ENCODE data around the gene GEMIN4. TPM values are rescaled to one million over a fixed set of nuclear protein-coding genes. Genes with fewer than 3 reads are reported as not detected.

The GEMIN4 gene
- total and polyA plus RNA-seq, 7 donors = 7.2 to 21.9 (median 12.6) TPM

DNA sequence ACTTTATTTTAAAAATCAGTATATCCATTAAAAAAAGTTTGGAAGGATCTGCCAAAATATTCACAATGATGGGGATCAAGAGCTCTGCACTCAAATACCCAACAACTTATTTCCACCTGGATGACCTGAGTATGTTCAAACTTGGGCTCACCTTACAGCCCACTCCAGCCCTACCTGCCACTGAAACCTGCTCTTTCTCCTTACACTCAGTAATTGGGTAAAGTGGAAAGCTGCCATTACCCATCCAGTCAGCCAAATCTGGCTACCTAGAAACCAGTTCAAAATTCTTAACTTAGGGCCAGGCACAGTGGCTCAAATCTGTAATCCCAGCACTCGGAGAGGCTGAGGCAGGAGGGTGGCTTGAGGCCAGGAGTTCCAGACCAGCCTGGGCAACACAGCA is 47.1 kb downstream of the GEMIN4 start:
- 65 to 87% (median 74%) methylated on average over 1 of the region's 1 CpG for WGBS, 3 donors
- no peak for ATAC-seq
- no peak for DNase-seq
- Histone ChIP-seq H3K27me3 (ENCODE audit: insufficient read depth in 3 of 3, low read length in 2 of 3) (no peaks in the 10 kb centered on the region), H3K36me3 (ENCODE audit: insufficient read depth in 1 of 2, low read depth in 1 of 2) (peaks cover 2 to 46% of the 10 kb centered on the region in 2 donors), H3K4me1 (peaks cover 7% of the 10 kb centered on the region), H3K4me3 (no peak overlapping the region), H3K27ac (no peak overlapping the region), H3K9me3 (no peaks in the 10 kb centered on the region)
- TF ChIP-seq CTCF (IDR thresholded peaks at IDR 0.05) = no peak
- intact Hi-C loops (cut with DNase I) = no loop called here

DNA sequence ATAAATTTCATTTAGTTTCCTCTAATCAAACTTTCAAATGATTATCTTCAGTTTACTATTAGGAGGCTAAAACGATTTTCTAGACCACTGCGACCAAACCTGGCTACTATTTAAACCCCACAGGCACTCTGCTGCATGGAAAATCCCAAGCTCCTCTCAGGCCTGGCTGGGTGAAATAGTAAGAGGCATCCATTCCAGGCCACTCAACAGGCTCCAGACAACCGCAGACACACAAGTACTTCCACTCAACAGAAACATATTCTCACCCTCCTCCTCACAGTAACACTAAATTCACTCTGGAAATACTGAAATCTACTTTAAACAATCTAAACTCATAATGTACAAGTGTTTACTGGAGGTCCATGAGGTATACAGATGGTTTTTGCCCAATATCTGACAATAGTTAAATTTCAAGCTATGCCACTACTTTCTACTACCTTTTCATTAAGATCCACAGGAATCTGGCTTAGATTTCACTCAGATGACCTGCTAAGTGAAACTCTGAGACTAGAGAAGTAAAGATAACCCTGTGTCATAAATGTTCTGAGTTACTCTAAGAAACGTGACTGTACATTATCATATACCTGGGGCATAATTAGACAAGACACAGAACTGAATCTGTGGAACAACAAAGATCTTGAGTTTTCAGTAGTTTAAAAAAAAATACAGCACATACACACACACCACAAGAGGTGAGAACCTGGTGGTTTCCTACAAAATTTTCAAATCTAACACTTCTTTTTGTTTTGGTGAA is 47.8 kb downstream of the GEMIN4 start:
- Histone ChIP-seq H3K27ac (no peak overlapping the region), H3K36me3 (ENCODE audit: insufficient read depth in 1 of 2, low read depth in 1 of 2) (peaks cover 2 to 39% of the 10 kb centered on the region in 2 donors), H3K9me3 (no peaks in the 10 kb centered on the region), H3K4me3 (no peak overlapping the region), H3K4me1 (peaks cover 7% of the 10 kb centered on the region), H3K27me3 (ENCODE audit: insufficient read depth in 3 of 3, low read length in 2 of 3) (no peaks in the 10 kb centered on the region)
- 81 to 87% (median 82%) methylated on average over 4 of the region's 4 CpGs for WGBS, 3 donors
- intact Hi-C loops (cut with DNase I) = no loop called here
- DNase-seq = no peak
- TF ChIP-seq CTCF (IDR thresholded peaks at IDR 0.05) = no peak
- ATAC-seq = no peak

- Histone ChIP-seq H3K4me1 (peaks cover 7% of the 10 kb centered on the region), H3K9me3 (no peaks in the 10 kb centered on the region)
- no peak for DNase-seq
Observed at GRCh38 chr17:703081-703875, 48.8 kb downstream of the GEMIN4 start.

GRCh38 chr17:700504-701094 is 51.5 kb downstream of the GEMIN4 start:
- Histone ChIP-seq H3K36me3 (ENCODE audit: insufficient read depth in 1 of 2, low read depth in 1 of 2) (peaks cover 5 to 44% of the 10 kb centered on the region in 2 donors), H3K4me3 (no peak overlapping the region), H3K27me3 (ENCODE audit: insufficient read depth in 3 of 3, low read length in 2 of 3) (no peaks in the 10 kb centered on the region), H3K27ac (no peak overlapping the region), H3K9me3 (no peaks in the 10 kb centered on the region), H3K4me1 (peaks cover 4% of the 10 kb centered on the region)
- DNase-seq (no peak), ATAC-seq (peak in 2 of 4 donors; percentile 53 to 71)
- 64 to 82% (median 78%) methylated on average over 1 of the region's 1 CpG for WGBS, 3 donors
- TF ChIP-seq CTCF (IDR thresholded peaks at IDR 0.05) = peak; percentile 71
- intact Hi-C loops (cut with DNase I) = loop anchor here in 1 of 2 donors (1.0 kb wide), 1 partner anchor 288 kb away; no protein-coding TSS in a partner anchor

More at GRCh38 chr17:703081-703875, 48.8 kb downstream of the GEMIN4 start:
- peaks cover 2 to 36% of the 10 kb centered on the region in 2 donors for H3K36me3 ChIP-seq (ENCODE audit: insufficient read depth in 1 of 2, low read depth in 1 of 2)
- 73 to 81% (median 76%) methylated on average over 12 of the region's 12 CpGs for whole genome bisulfite sequencing, 3 donors
- H3K27ac ChIP-seq = no peak overlapping the region
- no peak overlapping the region for H3K4me3 ChIP-seq
- no peak for TF ChIP-seq CTCF (IDR thresholded peaks at IDR 0.05)
- no peaks in the 10 kb centered on the region for H3K27me3 ChIP-seq (ENCODE audit: insufficient read depth in 3 of 3, low read length in 2 of 3)
- no peak for ATAC-seq
- intact Hi-C loops (cut with DNase I) = no loop called here

All from psoas muscle (tissue), 8 donors.